DMS 273 (cell line): ENCODE measurements around the gene FAM89B.

ENCODE experiments used
- DNase-seq: peaks from one replicate; lab custom pipeline; 2025; ENCODE audit not compliant: unreplicated experiment; lab: John Stamatoyannopoulos, UW

The FAM89B gene

DNA sequence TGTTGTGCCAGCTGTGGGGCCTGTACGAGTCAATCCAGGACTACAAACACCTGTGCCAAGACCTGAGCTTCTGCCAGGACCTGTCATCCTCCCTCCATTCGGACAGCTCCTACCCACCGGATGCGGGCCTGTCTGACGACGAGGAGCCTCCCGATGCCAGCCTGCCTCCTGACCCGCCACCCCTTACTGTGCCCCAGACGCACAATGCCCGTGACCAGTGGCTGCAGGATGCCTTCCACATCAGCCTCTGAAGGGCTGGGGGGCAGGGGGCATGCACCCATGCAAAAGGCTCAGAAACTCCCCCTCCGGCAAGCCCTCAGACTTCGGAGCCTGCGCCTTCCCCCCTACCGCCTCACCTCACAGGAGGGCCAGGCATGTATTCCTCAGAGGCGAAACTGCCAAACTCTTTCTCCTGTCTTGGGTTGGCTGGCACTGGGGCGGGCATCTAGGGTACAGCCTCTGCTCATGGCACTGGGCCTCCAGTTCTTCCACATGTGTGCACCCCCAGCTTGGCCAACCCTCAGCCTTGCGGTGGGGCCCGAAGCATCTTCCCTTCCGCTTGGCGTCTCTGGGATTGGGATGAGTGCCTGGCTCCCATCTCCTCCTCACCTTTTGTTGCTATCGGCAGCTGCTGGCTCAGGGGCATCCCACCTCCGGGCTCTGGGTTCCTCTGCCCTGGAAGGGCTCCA lies 1.2 kb downstream of the FAM89B start:
- no peak for DNase-seq

DNA sequence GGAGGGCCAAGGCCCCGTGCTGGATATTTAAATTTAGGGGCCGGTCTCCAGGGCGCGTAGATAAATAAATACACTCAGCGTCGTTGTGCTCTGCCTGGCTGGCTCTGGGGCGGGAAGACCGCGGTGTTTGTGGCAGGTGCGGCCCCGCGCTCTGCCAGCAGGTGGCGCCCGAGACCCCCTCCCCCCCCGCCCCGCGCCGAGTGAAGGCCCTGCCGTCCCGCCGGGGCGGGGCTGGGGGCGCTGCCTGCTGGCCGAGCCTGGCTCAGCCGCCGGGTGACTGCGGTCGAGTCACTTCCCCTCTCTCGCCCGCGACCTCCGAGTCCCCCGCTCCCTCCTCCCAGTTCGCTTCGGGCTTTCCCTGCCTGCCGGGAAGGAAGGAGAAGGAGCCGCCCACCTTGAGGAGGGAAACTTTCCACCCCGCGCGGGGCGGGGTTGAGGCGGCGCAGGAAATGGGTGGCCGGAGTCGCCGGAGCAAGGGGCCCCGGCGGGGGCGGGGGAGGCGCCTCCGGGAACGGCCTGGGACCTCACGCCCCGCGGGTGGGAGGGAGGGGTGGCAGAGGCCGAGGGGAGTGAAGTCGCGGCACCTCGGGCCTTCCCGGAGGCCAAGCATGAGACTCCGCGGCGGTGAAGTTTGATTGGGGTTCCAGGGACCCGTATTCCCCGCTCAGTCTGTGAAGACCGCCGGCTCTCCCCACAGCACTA lies 1.9 kb downstream of the FAM89B start:
- peak; percentile 87 for DNase-seq

DNA sequence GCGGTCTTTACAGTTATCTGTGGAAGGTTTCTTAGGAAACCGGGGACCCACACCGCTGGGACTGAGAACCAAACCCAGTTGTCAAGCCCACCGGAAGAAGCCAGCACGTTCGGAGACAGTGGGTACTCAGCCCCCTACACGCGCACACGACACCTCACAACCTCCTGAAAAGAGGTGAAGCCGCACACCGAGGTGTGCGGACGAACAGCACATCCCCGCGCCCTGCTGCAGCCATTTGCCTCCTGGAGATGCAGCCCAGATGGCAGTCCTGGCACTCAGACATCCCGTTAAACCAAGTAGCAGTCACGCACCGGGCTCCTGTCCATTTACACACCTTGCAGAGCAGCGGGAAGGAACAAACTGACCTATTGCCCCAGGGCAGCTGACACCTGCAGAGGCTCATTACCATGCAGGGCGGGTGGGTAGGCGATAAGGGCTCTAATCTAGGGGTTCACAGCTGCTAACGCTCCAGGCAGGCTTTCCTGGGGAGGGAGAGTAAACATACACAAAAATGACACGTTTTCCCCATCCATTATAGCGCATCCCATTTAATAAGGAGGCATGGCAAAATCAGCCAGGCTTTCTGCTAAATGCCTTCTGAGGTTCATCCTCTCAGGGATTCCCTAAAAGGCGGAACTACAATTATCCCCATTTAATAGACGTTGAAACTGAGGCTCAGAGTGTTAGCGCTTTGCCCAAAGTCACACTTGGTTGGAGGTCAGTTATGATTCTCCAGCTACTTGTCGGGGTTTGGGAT lies 2.7 kb downstream of the FAM89B start:
- no peak for DNase-seq

DNA sequence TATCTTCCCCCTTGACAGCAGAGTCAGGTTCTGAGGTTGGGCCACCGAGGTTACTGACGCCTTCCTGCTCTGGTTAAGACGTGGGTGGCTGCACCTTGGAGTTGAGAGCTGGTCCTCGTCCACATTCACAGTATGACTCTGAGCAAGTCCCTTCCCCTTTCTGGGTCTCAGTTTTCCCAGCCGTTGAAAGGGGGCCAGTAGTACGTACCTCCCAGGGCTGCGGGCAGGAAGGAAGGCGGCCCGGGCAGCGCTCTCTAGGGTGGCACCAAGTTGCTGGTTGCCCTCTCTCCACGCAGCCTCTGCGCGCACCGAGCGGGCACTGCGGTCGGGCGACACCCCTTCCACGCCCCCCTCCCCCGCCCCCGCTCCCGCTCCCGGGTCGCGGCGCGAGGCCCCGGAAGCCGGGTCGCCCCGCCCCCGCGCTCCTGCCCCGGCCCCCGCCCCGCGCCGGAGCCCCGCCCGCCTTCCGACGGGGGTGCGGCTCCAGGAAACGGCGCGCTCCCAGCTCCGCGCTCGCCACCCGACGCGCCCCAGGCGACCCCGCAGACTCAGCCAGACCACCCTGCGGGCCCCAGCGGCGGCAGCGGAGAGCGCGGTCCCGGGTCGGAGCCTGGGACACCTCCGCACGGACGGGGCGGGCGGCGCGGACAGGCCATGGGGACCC lies 3.4 kb downstream of the FAM89B start, which contains the start of gene EHBP1L1:
Gene EHBP1L1, plus strand, starts transcription at position 486 of the 664 bp plus-strand sequence. CDS start 250 bp downstream, outside the sequence.
- no peak for DNase-seq

DNA sequence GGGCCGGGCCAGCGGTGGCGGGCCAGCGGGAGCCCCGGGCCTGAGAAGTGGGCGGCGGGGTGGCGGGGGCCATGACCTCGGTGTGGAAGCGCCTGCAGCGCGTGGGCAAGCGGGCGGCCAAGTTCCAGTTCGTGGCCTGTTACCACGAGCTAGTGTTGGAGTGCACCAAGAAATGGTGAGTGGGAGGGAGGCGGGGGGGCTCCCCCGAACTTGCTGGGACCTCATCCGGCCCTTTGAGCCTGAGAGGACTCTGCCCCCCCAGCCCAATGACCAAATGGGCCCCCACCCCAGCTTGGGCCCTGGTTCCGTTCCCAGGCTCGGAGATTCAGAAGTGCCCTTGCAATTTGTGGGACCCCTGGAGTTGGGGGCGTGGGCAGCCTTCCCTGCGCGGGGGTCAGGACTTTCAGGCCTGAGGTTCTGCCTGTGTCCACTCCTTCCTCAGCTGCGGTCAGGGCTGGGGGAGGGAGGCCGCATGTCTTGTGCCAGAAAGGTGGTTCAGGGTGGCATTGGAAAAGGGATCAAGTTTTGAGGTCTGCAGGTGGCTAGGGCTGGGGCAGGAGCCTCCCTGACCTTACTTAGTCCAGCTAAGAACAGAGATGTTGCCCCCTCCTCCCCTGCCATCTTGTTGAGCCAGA lies 4.0 kb downstream of the FAM89B start:
- no peak for DNase-seq

DNA sequence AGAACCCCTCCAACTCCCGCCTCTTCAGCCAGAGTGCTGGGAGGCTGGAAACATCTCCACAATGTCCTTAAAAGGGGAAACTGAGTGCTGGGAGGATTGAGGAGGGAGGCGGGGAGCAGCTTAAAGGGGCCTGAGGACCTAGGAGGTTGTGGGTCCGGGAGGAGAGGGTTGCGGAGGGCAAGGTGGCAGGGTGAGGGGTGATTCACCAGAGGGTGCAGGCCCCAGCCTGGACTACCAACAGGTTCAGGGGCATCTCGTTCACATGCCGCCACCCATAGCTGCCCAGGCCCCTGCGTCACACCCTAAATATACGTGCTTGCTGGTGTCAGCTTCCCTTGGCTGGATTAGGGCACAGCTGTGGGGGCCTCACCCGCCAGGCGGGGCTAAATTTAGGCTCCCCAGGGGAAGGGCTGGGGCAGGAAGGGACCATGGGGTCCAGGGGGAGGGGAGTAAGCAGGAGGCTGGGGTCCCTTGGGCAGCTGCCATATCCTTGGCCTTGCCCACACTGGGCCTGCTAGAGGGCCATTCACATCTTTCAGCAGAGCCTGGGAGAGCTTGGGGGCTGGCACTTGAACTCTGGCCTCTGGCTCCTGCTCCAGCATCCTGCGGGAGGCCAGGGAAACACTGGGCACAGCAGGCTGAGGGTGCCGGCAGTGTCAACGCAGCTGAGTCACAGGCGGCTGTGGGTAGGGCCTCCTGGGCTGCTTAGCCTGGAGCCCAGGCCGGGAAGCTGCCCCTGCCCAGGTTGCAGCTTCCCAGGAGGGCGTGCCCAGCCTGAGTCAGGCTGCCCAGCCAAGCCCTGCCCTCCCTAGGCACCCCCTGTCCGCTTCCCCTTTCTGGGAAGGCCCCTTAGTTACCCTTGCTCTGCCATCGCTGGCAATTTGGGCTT lies 4.8 kb downstream of the FAM89B start:
- no peak for DNase-seq

DNA sequence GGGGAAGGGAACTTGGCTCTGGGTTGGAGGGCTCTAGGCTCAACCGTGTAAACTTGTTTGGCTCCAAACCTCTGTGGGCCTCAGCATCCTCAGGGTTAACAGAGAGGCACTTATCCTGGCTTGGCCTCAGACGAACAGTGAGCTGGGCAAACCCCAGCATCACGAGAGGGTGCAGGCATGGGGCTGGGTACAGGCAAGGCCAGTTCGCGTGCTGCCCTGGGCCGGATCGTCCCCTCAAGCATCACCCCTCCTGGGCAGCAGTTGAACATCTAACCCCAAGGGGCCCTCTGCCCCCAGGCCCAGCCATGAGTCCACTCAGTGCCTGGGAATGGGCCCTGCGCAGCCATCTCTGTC lies 5.4 kb downstream of the FAM89B start:
- no peak for DNase-seq

DNA sequence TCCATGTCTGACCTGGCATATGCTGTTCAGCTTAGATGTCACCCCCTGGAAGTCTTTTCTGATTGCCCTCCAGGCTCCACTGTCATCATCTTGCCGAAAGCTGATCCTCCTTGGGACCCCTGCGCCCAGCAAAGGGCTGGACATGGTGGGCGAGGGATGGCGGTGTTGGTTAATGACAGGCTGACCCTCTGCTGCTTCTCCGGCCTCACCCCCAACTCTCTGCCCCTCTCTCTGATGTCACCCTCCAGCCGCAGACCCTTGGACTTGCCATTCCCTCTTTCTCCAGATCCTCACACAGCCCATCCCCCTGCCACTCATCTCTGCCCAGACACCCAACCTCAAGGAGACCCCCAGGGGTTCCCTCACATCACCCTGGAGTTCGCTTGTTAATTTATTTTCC lies 5.8 kb downstream of the FAM89B start:
- no peak for DNase-seq

DNA sequence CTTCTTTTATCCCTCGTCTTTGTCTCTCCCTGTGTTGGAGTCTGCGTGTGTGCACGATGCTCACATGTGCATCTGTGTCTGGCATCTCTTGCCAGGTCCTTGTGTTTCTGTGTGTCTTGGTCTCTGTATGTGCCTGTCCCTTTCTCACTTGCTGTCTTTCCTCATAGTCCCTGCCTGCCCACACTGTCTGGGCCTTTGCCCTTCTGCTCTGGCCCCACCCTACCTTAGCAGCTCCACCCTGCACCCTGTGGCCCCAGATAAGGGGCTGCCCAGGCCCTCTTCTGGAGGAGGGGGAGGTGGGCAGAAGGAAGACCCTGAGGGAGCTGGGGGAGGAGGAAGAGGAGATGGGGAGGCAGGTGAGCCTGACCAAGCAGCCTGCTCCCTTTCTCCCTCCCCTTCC lies 6.3 kb downstream of the FAM89B start:
- no peak for DNase-seq

DNA sequence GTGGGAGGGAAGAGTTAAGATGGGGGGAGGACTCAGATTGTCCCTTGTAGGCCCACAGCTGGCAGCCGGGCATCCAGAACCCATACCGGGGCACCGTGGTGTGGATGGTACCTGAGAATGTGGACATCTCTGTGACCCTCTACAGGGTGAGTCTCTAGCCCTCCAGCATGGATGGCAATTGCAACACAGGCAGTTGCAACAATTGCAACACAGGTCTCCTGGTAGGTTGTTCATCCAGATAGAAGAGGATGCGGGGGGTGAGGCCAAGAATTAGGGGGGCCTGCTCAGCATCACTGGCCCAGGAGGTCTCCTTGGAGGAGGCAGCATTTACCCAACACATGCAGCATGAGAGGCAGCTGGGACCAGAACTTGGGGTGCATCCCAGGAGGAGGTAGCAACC lies 7.0 kb downstream of the FAM89B start:
- DNase-seq = no peak

DNA sequence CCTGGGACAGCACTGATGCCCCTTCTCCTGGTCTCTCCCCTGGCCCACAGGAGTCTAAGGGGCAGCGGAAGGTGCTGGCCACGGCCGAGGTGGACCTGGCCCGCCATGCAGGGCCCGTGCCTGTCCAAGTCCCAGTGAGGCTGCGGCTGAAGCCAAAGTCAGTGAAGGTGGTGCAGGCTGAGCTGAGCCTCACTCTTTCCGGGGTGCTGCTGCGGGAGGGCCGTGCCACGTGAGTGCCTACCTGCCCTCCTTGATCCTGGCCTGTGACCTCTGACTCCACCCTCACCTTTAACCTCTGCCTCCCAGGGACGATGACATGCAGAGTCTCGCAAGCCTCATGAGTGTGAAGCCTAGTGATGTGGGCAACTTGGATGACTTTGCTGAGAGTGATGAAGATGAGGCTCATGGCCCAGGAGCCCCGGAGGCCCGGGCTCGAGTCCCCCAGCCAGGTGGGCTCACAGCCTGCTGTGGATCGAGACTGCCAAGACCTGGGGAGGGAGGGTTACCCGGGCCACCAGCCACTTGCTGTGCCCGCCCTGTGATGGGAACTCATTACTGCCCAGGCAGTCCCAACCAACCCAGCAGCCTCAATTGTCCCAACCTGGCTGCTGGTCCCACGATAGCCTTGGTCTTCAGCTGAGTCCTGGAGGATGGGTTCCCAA lies 7.8 kb downstream of the FAM89B start:
- DNase-seq = no peak

DNA sequence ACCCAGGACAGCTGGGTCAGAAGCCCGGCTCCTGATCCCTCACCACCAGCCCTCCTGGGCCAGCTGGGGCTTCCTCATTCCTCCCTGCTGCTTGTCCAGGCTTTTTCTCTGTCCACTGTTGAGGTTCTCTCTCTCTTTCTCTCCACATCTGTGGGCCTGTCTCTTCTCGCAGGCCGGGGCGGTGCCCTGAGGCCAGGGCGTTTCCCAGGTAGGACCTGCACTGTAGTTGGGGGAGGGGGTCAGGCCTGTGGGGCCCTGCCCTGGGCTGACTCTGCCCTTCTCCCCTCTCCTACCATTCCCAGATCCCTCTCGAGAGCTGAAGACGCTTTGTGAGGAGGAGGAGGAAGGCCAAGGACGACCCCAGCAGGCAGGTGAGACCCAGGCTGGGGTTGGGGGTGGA lies 8.4 kb downstream of the FAM89B start:
- DNase-seq = no peak

DNA sequence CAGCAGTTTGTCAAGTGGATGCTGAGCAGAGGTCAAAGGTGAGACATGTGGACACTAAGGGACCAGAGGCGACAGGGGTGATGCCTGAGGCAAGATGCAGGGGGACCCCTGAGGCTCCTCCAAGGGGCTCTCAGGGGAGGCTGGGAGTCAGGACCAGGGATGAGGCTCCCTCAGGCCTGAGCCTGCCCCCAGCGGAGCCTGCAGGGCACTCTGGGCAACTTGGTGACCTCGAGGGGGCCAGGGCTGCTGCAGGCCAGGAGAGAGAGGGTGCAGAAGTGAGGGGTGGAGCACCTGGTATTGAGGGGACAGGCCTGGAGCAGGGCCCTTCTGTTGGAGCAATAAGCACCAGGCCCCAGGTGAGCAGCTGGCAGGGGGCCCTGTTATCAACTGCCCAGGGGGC lies 9.6 kb downstream of the FAM89B start:
- DNase-seq = no peak

DNA sequence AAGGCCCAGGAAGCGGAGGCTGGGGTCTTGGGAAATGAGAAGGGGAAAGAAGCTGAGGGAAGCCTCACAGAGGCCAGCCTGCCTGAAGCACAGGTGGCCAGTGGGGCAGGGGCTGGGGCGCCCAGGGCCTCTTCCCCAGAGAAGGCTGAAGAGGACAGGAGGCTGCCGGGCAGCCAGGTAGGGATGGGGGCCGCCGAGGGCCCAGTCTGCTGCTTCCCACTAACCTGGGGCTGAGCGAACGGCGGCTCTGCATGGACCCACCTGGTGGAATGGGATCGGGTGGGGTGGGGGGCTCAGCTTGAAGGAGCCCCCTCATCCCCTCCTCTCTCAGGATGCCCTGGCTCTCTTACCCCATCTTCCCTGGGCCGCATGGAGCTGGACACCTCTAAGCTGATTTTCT lies 11.3 kb downstream of the FAM89B start:
- DNase-seq = no peak

DNA sequence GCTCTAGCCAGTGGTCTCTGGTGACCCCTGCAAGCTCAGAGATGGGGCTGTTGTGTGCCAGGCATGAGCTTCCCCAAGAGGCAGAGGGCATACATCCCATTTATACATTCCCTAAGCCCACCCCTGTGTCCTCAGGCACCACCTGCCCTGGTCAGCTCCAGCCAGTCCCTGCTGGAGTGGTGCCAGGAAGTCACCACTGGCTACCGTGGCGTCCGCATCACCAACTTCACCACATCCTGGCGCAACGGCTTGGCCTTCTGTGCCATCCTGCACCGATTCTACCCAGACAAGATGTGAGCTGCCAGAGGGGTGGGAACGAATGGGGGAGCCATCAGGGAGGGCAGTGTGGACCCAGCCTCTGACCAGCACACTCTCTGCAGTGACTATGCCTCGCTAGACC lies 11.8 kb downstream of the FAM89B start:
- DNase-seq = no peak

DNA sequence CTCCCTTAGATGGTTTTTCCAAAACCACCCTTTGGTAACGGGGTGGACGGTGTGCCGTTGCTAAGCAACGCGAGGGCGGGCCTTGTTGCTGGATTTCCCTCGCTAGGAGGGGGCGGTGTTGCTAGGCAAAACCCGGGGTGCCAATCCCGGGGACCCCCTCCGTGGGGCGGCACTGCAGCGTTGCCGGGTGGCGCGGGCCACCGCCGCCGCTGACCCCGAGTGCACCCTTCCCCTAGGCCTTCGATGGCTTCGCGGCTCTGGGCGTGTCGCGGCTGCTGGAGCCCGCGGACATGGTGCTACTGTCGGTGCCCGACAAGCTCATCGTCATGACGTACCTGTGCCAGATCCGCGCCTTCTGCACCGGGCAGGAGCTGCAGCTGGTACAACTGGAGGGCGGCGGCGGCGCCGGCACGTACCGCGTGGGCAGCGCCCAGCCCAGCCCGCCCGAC lies 12.4 kb downstream of the FAM89B start:
- no peak for DNase-seq

DNA sequence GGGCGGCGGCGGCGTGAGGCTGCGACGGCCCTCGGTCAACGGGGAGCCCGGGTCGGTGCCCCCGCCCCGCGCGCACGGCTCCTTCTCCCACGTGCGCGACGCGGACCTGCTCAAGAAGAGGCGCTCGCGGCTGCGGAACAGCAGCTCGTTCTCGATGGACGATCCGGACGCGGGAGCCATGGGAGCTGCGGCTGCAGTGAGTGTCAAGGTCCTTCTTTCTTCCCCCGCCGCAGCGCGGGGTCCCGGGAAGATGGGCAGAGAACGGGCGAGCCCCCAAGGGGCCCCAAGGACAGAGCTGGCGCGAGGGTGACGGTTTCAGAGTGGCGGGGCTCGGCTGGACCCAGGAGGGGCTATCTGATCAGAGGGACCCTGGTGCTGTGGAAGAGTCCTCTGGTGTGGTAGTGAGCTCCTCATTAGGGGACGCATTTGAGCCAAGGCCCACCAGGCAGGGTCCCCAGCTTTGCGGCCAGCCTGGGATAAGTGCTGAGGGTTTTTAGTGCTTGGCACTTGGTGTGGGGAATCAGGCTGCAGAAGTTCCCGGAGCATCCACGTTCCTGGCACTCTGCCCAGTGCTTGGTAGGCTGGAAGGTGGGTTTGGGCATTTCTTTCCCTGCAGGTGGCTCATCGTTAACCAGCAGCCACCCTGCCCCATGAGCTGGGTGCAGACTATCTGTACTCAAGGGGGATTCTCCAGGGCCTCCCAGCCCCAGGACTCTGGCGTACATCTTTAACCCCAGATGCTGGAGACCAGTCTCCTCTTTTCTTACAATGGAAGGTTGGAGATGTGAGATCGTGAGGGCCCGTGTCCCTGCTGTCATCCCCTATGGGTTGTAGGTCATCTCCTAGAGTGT lies 13.3 kb downstream of the FAM89B start:
- no peak for DNase-seq

DNA sequence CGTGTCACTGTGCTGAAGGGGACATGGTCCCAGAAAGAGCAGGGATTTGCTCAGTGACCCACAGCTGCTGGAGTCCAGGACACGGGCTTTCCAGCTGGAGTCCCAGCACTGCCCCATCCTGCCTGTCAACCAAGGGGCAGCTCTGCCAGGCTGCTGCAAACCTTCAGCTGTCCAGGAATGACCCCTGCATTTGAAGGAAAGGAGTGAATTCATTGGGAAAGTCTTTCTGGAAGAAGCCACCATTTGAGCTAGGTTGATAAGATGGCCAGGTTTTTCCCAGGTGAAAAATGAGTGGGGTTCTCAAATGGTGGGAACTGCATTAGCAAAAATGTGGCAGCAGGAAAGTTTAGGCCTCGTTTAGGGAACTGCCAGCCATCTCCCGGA lies 13.9 kb downstream of the FAM89B start:
- no peak for DNase-seq

DNA sequence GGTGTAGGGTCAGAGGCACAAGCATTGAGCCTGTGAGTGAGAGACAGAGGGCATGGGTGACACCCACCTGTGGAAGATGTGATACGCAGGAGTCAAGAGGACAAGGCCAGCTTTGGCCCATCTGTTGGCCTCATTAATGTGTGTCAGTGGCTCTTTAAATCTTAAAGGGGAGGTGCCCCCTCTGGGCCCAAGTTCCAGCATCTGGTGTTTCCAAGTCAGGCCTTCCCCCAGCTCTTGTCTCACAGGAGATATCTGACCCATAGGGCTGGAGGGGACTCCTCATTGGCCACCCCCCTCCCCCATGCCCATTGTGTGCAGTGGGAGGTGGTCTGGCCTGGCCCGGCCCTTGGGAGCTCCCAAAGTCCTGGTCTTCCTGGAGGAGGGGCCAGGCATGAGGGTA lies 14.3 kb downstream of the FAM89B start:
- DNase-seq = peak; percentile 85
